ENCODE results near the gene EIF3A.

The EIF3A gene

GRCh38 chr10:119073584-119073983 lies 7.0 kb downstream of the EIF3A start:
- Histone ChIP-seq H3K4me1 (ENCODE audit: insufficient read depth, low read length, severe bottlenecking) (peaks cover 22% of the 10 kb centered on the region), H3K27me3 (ENCODE audit: insufficient read depth, low read length) (no peaks in the 10 kb centered on the region), H3K4me3 (ENCODE audit: low read depth, low read length, poor library complexity, severe bottlenecking) (no peak overlapping the region), H3K9ac (ENCODE audit: low read length) (no peak overlapping the region), H3K9me2 (ENCODE audit: low read depth, low read length) (no peaks in the 10 kb centered on the region), H3K4me2 (ENCODE audit: low read length) (no peak overlapping the region), H3K36me3 (ENCODE audit: insufficient read depth, low read length) (peaks cover 77% of the 10 kb centered on the region), H3K27ac (ENCODE audit: low read depth, low read length, poor library complexity, severe bottlenecking) (no peak overlapping the region), H2AFZ (ENCODE audit: low read length) (no peak overlapping the region), H3K79me2 (ENCODE audit: insufficient read depth, low read length) (peaks cover 89% of the 10 kb centered on the region), H3K9me3 (ENCODE audit: low read length) (no peaks in the 10 kb centered on the region), H3F3A (ENCODE audit: insufficient read depth, low read length) (no peaks in the 10 kb centered on the region), H4K20me1 (ENCODE audit: insufficient read depth, low read length) (peaks cover 13% of the 10 kb centered on the region; the same call in 1 of the 2 replicates)
- no peak for TF ChIP-seq EZH2 (IDR thresholded peaks at IDR 0.05; ENCODE audit: borderline replicate concordance, low read length)
- TF ChIP-seq CTCF (IDR thresholded peaks at IDR 0.05; ENCODE audit: low read length): no peak

GRCh38 chr10:119070395-119071165 lies 10.0 kb downstream of the EIF3A start:
- Histone ChIP-seq H3K27ac (ENCODE audit: low read depth, low read length, poor library complexity, severe bottlenecking) (no peak overlapping the region), H3K9me2 (ENCODE audit: low read depth, low read length) (no peaks in the 10 kb centered on the region), H3K9me3 (ENCODE audit: low read length) (no peaks in the 10 kb centered on the region), H3K4me3 (ENCODE audit: low read depth, low read length, poor library complexity, severe bottlenecking) (no peak overlapping the region), H3K4me2 (ENCODE audit: low read length) (no peak overlapping the region), H3K36me3 (ENCODE audit: insufficient read depth, low read length) (peaks cover 84% of the 10 kb centered on the region), H2AFZ (ENCODE audit: low read length) (no peak overlapping the region), H3K9ac (ENCODE audit: low read length) (no peak overlapping the region), H4K20me1 (ENCODE audit: insufficient read depth, low read length) (peaks cover 13% of the 10 kb centered on the region; the same call in 1 of the 2 replicates), H3F3A (ENCODE audit: insufficient read depth, low read length) (no peaks in the 10 kb centered on the region), H3K27me3 (ENCODE audit: insufficient read depth, low read length) (no peaks in the 10 kb centered on the region), H3K4me1 (ENCODE audit: insufficient read depth, low read length, severe bottlenecking) (no peaks in the 10 kb centered on the region), H3K79me2 (ENCODE audit: insufficient read depth, low read length) (peaks cover 59% of the 10 kb centered on the region)
- TF ChIP-seq EZH2 (IDR thresholded peaks at IDR 0.05; ENCODE audit: borderline replicate concordance, low read length) (no peak), CTCF (IDR thresholded peaks at IDR 0.05; ENCODE audit: low read length) (no peak)

- H3K27me3 ChIP-seq (ENCODE audit: insufficient read depth, low read length): no peaks in the 10 kb centered on the region
- H2AFZ ChIP-seq (ENCODE audit: low read length): no peak overlapping the region
- H3K79me2 ChIP-seq (ENCODE audit: insufficient read depth, low read length): 0 out of 2 replicates have a peak, but pooled peaks cover 5% of the 10 kb centered on the region
- no peak overlapping the region for H3K4me3 ChIP-seq (ENCODE audit: low read depth, low read length, poor library complexity, severe bottlenecking)
- no peaks in the 10 kb centered on the region for H3K4me1 ChIP-seq (ENCODE audit: insufficient read depth, low read length, severe bottlenecking)
- H3F3A ChIP-seq (ENCODE audit: insufficient read depth, low read length): no peaks in the 10 kb centered on the region
- no peak overlapping the region for H3K27ac ChIP-seq (ENCODE audit: low read depth, low read length, poor library complexity, severe bottlenecking)
- no peaks in the 10 kb centered on the region for H3K9me2 ChIP-seq (ENCODE audit: low read depth, low read length)
- H4K20me1 ChIP-seq (ENCODE audit: insufficient read depth, low read length): peaks cover 2% of the 10 kb centered on the region
- H3K36me3 ChIP-seq (ENCODE audit: insufficient read depth, low read length): peaks cover 99% of the 10 kb centered on the region
- no peak overlapping the region for H3K9ac ChIP-seq (ENCODE audit: low read length)
- H3K9me3 ChIP-seq (ENCODE audit: low read length): no peaks in the 10 kb centered on the region
- H3K4me2 ChIP-seq (ENCODE audit: low read length): no peak overlapping the region
- no peak for TF ChIP-seq CTCF (IDR thresholded peaks at IDR 0.05; ENCODE audit: low read length)
- TF ChIP-seq EZH2 (IDR thresholded peaks at IDR 0.05; ENCODE audit: borderline replicate concordance, low read length): no peak
Observed at GRCh38 chr10:119061926-119062325, 18.7 kb downstream of the EIF3A start.
